Psoas muscle (tissue), 8 donors: ENCODE data around the gene SUFU. TPM values are rescaled to one million over a fixed set of nuclear protein-coding genes. Genes with fewer than 3 reads are reported as not detected.
A peak's percentile ranks its signal among the peaks of the same experiment; 100 is the strongest.

ENCODE experiments used
- ATAC-seq, 4 donors: fragments of 200-7000 bp; cut with Tn5 transposase; one replicate each; pipeline ENCODE4 v1.9.1; 2020; ENCODE audit warnings: moderate library complexity in 3 of 4, mild to moderate bottlenecking in 2 of 4
- DNase-seq, 2 donors: peaks; one replicate each; pipeline ENCODE4 v3.0.0-alpha.2; 2020
- H3K27ac ChIP-seq: fragments of 200-600 bp; one replicate; pipeline ENCODE4 v1.8.0; 2022
- H3K27me3 ChIP-seq, 3 donors: fragments of 200-600 bp in 1 of 3; one replicate each; pipeline versions ENCODE4 v1.6.1 to v1.8.0; 2013 to 2022; ENCODE audit warnings: low read length in 2 of 3, mild to moderate bottlenecking in 2 of 3, moderate library complexity in 1 of 3; ENCODE audit not compliant: insufficient read depth in 3 of 3
- H3K36me3 ChIP-seq, 2 donors: fragments of 200-600 bp in 1 of 2; one replicate each; pipeline versions ENCODE4 v1.6.1 to v1.8.0; 2013 to 2022; ENCODE audit warnings: low read depth in 1 of 2, mild to moderate bottlenecking in 1 of 2, moderate library complexity in 1 of 2; ENCODE audit not compliant: insufficient read depth in 1 of 2
- H3K4me1 ChIP-seq: fragments of 200-600 bp; one replicate; pipeline ENCODE4 v1.8.0; 2022
- H3K4me3 ChIP-seq: fragments of 200-600 bp; one replicate; pipeline ENCODE4 v1.8.0; 2022; ENCODE audit warnings: mild to moderate bottlenecking
- H3K9me3 ChIP-seq: fragments of 200-600 bp; one replicate; pipeline ENCODE4 v1.8.0; 2022
- WGBS, 3 donors: extraction: QIAGEN DNeasy Blood & Tissue Kit; methylation state at CpG; one replicate each; pipeline versions ENCODE4 v1.1.6 to v1.1.7; 2013; 5-methylcytosine and 5-hydroxymethylcytosine counted together
- intact Hi-C, 2 donors: fragments of 100-400 bp; cut with DNase I; formaldehyde crosslinking; loops; one replicate each; pipeline versions ENCODE4 v1.11.0 to v1.14.2; 2022
- polyA plus RNA-seq, 3 donors: library from polyadenylated mRNA; stranded (reverse); fragments of 200-250 nt; gene quantifications; one replicate each; pipeline ENCODE4 v1.2.3, GENCODE V29; 2013
- total RNA-seq, 4 donors: library from RNA; stranded (reverse); fragmentation: NEBNext Ultra II Directional in 2 of 4; extraction: Animal tissue kit (Norgen Biotek cat#: 25700) in 2 of 4; gene quantifications; one replicate each; pipeline versions ENCODE4 v1.2.1 to v1.2.4, GENCODE V29; 2021 to 2023
- TF ChIP-seq, protein P1 (sequence below): fragments of 200-600 bp; IDR thresholded peaks from one replicate; pipeline ENCODE4 v1.8.0; 2022; ENCODE audit warnings: antibody characterized with exemption
- donor health status: healthy with polysubstance abuse.
- donor health status: DM: no; HTN: no; CAD: no; lungs with moderate emphysema.
- donor health status: Bipolar disorder and iron deficiency.
- donor health status: healthy.
- donor health status: DM: yes; HTN: yes; CAD: no.
- donor health status: DM: no; HTN: no; CAD: no.
- donor health status: DM: no; HTN: no; CAD: no.
- donor health status: DM: yes; HTN: yes; CAD: no.

SUFU gene
- total and polyA plus RNA-seq, 7 donors = 2.1 to 6.8 (median 5.1) TPM

DNA sequence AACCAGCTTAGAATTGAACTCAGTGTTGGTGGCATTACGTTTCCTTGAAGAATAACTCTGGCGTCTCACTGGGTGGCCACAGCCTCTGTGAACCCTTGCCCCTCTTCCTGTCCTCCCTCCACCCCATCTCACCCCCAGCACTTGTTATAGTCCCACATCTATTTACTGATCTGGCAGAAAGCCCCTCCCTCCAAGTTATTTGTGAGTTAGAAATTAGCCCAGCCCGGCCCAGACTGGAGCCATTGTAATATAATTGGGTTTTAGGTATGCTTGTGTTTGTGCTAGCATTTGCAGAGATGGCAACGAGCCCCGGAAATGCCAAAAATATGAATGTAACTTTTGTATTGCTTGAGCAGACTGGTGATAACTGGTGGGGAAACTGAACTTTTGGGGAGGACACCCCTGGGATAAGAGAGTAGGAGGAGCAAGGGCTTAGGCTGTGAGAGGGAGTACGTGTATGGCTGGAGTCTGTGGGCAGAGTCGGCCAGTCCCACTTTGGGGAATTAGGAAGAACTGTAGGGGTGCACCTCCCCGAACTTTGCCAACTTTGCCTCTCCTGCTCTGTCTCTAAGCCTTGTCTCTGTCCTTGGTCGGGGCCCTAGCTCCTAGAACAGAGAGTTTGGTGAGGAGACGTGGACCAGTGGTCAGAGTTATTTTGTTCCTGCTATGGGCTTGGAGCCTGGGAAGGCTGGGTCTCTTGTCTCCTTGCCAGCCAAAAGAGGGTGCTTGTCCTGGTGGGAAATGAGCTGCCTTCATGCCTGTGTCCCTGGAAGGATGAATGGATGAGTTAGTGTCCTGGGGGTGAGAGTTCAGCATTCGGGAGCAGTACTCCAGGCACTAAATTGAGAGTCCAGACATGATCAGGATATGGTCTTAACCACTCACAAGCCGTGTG lies 121.2 kb downstream of the SUFU start:
- no peak for ATAC-seq
- DNase-seq = no peak
- 77 to 84% (median 78%) methylated on average over 12 of the region's 12 CpGs for WGBS, 3 donors

DNA sequence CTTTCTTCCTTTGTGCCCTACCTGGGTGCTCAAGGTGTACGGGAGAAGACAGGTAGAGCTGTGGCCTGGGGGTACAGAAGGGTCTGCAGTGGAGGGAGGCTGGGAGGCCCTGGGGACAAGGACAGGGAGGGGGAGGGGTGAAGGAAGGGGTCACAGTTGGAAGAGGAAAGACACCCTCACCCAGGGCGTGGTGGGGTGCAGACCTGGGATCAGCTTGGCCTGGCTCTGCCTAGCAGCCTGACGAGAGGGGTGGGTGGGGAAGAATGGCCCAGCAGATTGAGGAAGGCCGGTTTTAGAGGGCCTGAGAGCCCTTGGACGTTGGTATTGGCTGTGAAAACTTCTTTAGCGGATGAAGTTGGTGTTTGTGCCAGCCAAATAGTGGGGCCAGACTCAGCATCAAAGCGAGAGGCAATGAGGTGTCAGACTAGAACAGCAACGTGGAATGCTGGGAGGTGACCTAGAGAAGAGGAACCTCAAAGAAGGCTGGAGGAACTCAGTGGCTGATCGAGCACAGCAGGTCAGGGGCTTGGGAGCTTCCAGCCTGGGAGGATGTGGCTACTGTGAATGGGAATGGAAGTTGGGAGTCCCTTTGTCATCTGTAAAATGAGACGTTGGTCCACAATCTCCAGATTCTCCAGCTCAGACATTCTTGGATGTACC lies 122.4 kb downstream of the SUFU start:
- Histone ChIP-seq H3K9me3 (no peaks in the 10 kb centered on the region), H3K36me3 (no peaks in the 10 kb centered on the region), H3K4me3 (no peak overlapping the region), H3K27me3 (no peaks in the 10 kb centered on the region), H3K27ac (peak overlapping the region; percentile 81), H3K4me1 (peaks cover 50% of the 10 kb centered on the region)
- peak in 1 of 2 donors; percentile 34 for DNase-seq
- 60 to 75% (median 64%) methylated on average over 10 of the region's 10 CpGs for WGBS, 3 donors
- intact Hi-C loops = no loop called here
- TF ChIP-seq, protein P1, sequence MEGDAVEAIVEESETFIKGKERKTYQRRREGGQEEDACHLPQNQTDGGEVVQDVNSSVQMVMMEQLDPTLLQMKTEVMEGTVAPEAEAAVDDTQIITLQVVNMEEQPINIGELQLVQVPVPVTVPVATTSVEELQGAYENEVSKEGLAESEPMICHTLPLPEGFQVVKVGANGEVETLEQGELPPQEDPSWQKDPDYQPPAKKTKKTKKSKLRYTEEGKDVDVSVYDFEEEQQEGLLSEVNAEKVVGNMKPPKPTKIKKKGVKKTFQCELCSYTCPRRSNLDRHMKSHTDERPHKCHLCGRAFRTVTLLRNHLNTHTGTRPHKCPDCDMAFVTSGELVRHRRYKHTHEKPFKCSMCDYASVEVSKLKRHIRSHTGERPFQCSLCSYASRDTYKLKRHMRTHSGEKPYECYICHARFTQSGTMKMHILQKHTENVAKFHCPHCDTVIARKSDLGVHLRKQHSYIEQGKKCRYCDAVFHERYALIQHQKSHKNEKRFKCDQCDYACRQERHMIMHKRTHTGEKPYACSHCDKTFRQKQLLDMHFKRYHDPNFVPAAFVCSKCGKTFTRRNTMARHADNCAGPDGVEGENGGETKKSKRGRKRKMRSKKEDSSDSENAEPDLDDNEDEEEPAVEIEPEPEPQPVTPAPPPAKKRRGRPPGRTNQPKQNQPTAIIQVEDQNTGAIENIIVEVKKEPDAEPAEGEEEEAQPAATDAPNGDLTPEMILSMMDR = no peak
- no peak for ATAC-seq

More for the DNA sequence above, 121.2 kb downstream of the SUFU start:
- Histone ChIP-seq H3K36me3 (no peaks in the 10 kb centered on the region), H3K27me3 (no peaks in the 10 kb centered on the region), H3K27ac (no peak overlapping the region), H3K9me3 (no peaks in the 10 kb centered on the region), H3K4me3 (no peak overlapping the region), H3K4me1 (peaks cover 61% of the 10 kb centered on the region)
- TF ChIP-seq, protein P1 = no peak
- intact Hi-C loops = no loop called here

DNA sequence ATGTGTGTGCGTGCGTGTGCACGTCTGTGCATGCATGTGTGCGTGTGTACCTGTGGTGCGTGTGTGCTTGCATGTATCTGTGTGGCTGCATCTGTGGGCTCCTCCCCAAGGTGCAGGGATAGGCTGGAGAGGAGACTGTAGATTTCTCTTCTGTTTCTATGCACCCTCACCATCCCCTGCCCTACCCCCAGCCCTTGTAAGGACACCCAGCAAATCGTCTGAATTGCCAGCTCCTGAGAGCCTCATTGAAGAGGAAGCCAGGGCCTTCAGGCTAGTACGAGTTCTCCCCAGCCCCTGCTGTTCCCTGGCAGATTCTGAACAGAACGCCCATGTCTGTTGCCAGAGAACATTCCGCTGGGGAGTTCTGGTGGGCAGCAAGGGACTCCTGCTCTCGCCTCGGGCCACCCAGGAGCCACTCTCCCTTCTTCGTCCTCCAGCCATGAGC lies 123.5 kb downstream of the SUFU start:
- peaks cover 49% of the 10 kb centered on the region for H3K4me1 ChIP-seq
- intact Hi-C loops = no loop called here
- H3K36me3 ChIP-seq = no peaks in the 10 kb centered on the region
- 49 to 59% (median 50%) methylated on average over 12 of the region's 12 CpGs for WGBS, 3 donors
- TF ChIP-seq, protein P1 = no peak
- no peak overlapping the region for H3K4me3 ChIP-seq
- H3K9me3 ChIP-seq = no peaks in the 10 kb centered on the region
- DNase-seq (peak in 1 of 2 donors; percentile 44), ATAC-seq (peak; percentile 3 to 16 (median 5))
- H3K27ac ChIP-seq = peak overlapping the region; percentile 81
- H3K27me3 ChIP-seq = no peaks in the 10 kb centered on the region

DNA sequence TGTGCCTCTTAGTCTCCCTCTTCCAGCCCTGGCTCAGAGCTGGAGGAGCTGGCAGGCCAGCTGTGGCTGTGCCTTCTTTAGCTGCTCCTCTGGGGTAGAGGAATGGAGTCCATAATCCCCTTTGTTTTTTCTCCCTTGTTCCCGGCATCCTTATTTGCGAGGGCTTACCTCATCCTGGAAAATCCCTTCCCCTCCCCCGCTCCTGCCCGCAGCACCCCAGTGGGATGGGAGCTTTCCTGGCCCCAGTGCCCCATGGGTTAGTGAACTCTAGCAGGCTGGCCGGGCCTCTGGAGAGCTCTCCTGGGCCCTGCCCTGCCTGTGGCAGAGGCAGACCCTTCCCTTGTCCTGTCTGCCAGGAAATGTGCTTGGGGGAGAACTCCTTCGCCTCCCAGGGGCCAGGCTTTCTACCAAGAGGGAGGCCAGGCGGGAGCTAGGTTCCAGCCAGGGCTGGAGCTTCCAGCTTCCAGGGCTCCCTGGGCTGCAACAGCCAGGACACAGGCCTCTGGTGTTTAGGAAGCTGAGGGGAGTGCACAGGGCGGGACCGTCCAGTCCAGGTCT lies 124.0 kb downstream of the SUFU start:
- Histone ChIP-seq H3K27me3 (no peaks in the 10 kb centered on the region), H3K4me1 (peaks cover 54% of the 10 kb centered on the region), H3K4me3 (no peak overlapping the region), H3K36me3 (no peaks in the 10 kb centered on the region), H3K27ac (peak overlapping the region; percentile 81), H3K9me3 (no peaks in the 10 kb centered on the region)
- intact Hi-C loops = no loop called here
- DNase-seq (peak; percentile 48 to 64), ATAC-seq (peak; percentile 55 to 68 (median 57))
- WGBS, 3 donors = 39 to 51% (median 42%) methylated on average over 9 of the region's 9 CpGs
- TF ChIP-seq, protein P1 = no peak
